GM18505 (cell line): ENCODE measurements around the gene ATP1B1.
A peak's percentile ranks its signal among the peaks of the same experiment; 100 is the strongest.

Experiments used
- ATAC-seq: cut with Tn5 transposase; IDR thresholded peaks from one replicate; pipeline ENCODE4 v1.9.1; 2021; ENCODE audit not compliant: unreplicated experiment
- POLR2A ChIP-seq: IDR thresholded peaks from 4 replicates; pipeline ENCODE4 v1.6.1; 2011; ENCODE audit warnings: borderline replicate concordance; ENCODE audit not compliant: insufficient read depth, insufficient read length; ENCODE audit errors: extremely low read depth

Gene ATP1B1

GRCh38 chr1:169106095-169106920 lies at the start of gene ATP1B1:
ATP1B1 (plus strand) TSS chr1:169106690; CDS start chr1:169106830, 140 bp downstream.
- TF ChIP-seq POLR2A, result peak; percentile 78
- peak; percentile 89 for ATAC-seq

GRCh38 chr1:169059421-169059820 lies 47.1 kb upstream of the ATP1B1 start:
- no peak for TF ChIP-seq POLR2A
- ATAC-seq, result no peak

- ATAC-seq, result no peak
- TF ChIP-seq POLR2A, result no peak
Observed at GRCh38 chr1:169060043-169060722, 46.3 kb upstream of the ATP1B1 start.

- no peak for TF ChIP-seq POLR2A
- ATAC-seq, result no peak
Observed at GRCh38 chr1:169060919-169061639, 45.4 kb upstream of the ATP1B1 start.

GRCh38 chr1:169062152-169062551 lies 44.3 kb upstream of the ATP1B1 start:
- TF ChIP-seq POLR2A, result no peak
- ATAC-seq, result no peak

- ATAC-seq, result no peak
Observed at GRCh38 chr1:169064103-169064502, 42.4 kb upstream of the ATP1B1 start.

GRCh38 chr1:169070547-169070946 lies 35.9 kb upstream of the ATP1B1 start:
- no peak for TF ChIP-seq POLR2A
- no peak for ATAC-seq

More at GRCh38 chr1:169064103-169064502, 42.4 kb upstream of the ATP1B1 start:
- TF ChIP-seq POLR2A, result no peak

GRCh38 chr1:169070958-169071357 lies 35.5 kb upstream of the ATP1B1 start:
- no peak for TF ChIP-seq POLR2A
- no peak for ATAC-seq

GRCh38 chr1:169072945-169073725 lies 33.4 kb upstream of the ATP1B1 start:
- no peak for ATAC-seq

GRCh38 chr1:169078163-169078883 lies 28.2 kb upstream of the ATP1B1 start:
- no peak for ATAC-seq
- TF ChIP-seq POLR2A, result no peak

More at GRCh38 chr1:169072945-169073725, 33.4 kb upstream of the ATP1B1 start:
- TF ChIP-seq POLR2A, result no peak

GRCh38 chr1:169081503-169082123 lies 24.9 kb upstream of the ATP1B1 start:
- TF ChIP-seq POLR2A, result no peak
- ATAC-seq, result no peak

- ATAC-seq, result no peak
- no peak for TF ChIP-seq POLR2A
Observed at GRCh38 chr1:169085911-169086310, 20.6 kb upstream of the ATP1B1 start.
